ENCODE measurements around the gene VTN. TPM values are rescaled to one million over a fixed set of nuclear protein-coding genes. Genes with fewer than 3 reads are reported as not detected.
A peak's percentile ranks its signal among the peaks of the same experiment; 100 is the strongest.

Gene VTN
- total and polyA plus RNA-seq, 2 donors (not counting 1 experiment from before 2014, with no cell fraction given): 0.34 to 0.36 TPM

GRCh38 chr17:28335201-28335958 is 34.7 kb downstream of the VTN start, which contains the start of the genes IFT20 and TNFAIP1:
Gene IFT20, minus strand, starts transcription at chr17:28335472. Its CDS starts 3,487 bp downstream, at chr17:28331985.
Gene TNFAIP1, plus strand, starts transcription at chr17:28335761. Its CDS starts 3,761 bp downstream, at chr17:28339522.
- POLR2A ChIA-PET: interaction anchor here (0.6 to 2.1 kb wide), 9 partner anchors 16 to 617 kb away, joined by 3 to 25 read pairs (median 5); partner anchors contain the start of genes PHF12, POLDIP2 and TMEM97
- TF ChIP-seq EZH2 (IDR thresholded peaks at IDR 0.05; ENCODE audit: borderline replicate concordance, insufficient read depth, low read depth, low read length, poor library complexity, severe bottlenecking): no peak
- no peak for TF ChIP-seq CTCF (IDR thresholded peaks at IDR 0.05)
- H3K36me3 ChIP-seq (replicated peaks in 1 of 2; ENCODE audit: control extremely low read depth in 1 of 2, control insufficient read depth in 1 of 2, extremely low read depth in 1 of 2, insufficient read depth in 2 of 2, low read length in 1 of 2): peaks cover 0 to 23% of the 10 kb centered on the region in 2 experiments
- H3K4me1 ChIP-seq (ENCODE audit: control insufficient read depth in 2 of 2, insufficient read depth in 2 of 2, low read length in 2 of 2): peaks cover 19 to 24% of the 10 kb centered on the region in 2 donors
- peak within 1 kb of the TSS; percentile 82 for H3K4me2 ChIP-seq (replicated peaks; ENCODE audit: low read depth, low read length, poor library complexity, severe bottlenecking)
- H3K4me3 Mint-ChIP-seq: peak within 1 kb of the TSS; percentile 93
- no peaks in the 10 kb centered on the region for H3K9me3 Mint-ChIP-seq (ENCODE audit: insufficient read depth)
- CTCF ChIA-PET: interaction anchor here (1.0 to 2.1 kb wide), 9 partner anchors 16 to 618 kb away, joined by 3 to 14 read pairs (median 6); partner anchors contain the start of genes POLDIP2, SARM1 and TMEM97
- peaks cover 24% of the 10 kb centered on the region for H4K20me1 ChIP-seq (ENCODE audit: control insufficient read depth, insufficient read depth, low read length, poor library complexity, severe bottlenecking)
- H3K27me3 Mint-ChIP-seq: no peaks in the 10 kb centered on the region
- peaks cover 35% of the 10 kb centered on the region for H3K4me1 Mint-ChIP-seq
- 0% methylated on average over 62 of the region's 62 CpGs for WGBS (ENCODE audit: insufficient coverage)
- ATAC-seq (ENCODE audit: low read depth) (peak; percentile 96), DNase-seq (peak; percentile 99)
- peak within 1 kb of the TSS; percentile 91 for H3K27ac Mint-ChIP-seq
- intact Hi-C loops (cut with micrococcal nuclease): loop anchor here (1.0 to 5.0 kb wide), 5 partner anchors 16 to 983 kb away; partner anchors contain the start of genes PIGS, POLDIP2, SARM1 and TMEM97
- H3K79me2 ChIP-seq (ENCODE audit: control insufficient read depth, insufficient read depth, low read length): peaks cover 80% of the 10 kb centered on the region
- peak within 1 kb of the TSS; percentile 72 to 89 (median 82) for H3K4me3 ChIP-seq (ENCODE audit: control extremely low read depth in 1 of 5, extremely low read depth in 1 of 5, insufficient read depth in 1 of 5, low read depth in 2 of 5, low read length in 4 of 5)
- H3K9ac ChIP-seq (ENCODE audit: low read length): peak within 1 kb of the TSS; percentile 87
- H2AFZ ChIP-seq (ENCODE audit: insufficient read depth, low read depth, low read length, poor library complexity, severe bottlenecking): peak within 1 kb of the TSS; percentile 90
- peak within 1 kb of the TSS; percentile 82 to 95 for H3K27ac ChIP-seq (ENCODE audit: low read length in 2 of 2)
- no peaks in the 10 kb centered on the region for H3K9me3 ChIP-seq (ENCODE audit: control extremely low read depth in 1 of 3, control insufficient read depth in 2 of 3, insufficient read depth in 1 of 3, low read length in 2 of 3)
- H3K27me3 ChIP-seq (replicated peaks in 1 of 4; ENCODE audit: control extremely low read depth in 1 of 4, control insufficient read depth in 3 of 4, insufficient read depth in 4 of 4, low read length in 3 of 4): no peaks in the 10 kb centered on the region
